HepG2 (cell line): Measurements from ENCODE around the gene YIPF4. TPM values are rescaled to one million over a fixed set of nuclear protein-coding genes. Genes with fewer than 3 reads are reported as not detected.
A peak's percentile ranks its signal among the peaks of the same experiment; 100 is the strongest.

Source experiments
- ATAC-seq: fragments of 200-7000 bp; cut with Tn5 transposase; 3 replicates; pipeline ENCODE4 v1.9.1; 2020; ENCODE audit warnings: mild to moderate bottlenecking, moderate library complexity
- Bru-seq: library from RNA; stranded (reverse); fragments of 400-500 nt; gene quantifications from one replicate; lab custom pipeline; 2021; lab: Mats Ljungman, UMichigan
- BruChase-seq, 2 experiments: library from RNA; stranded (reverse); fragments of 400-500 nt; gene quantifications; one replicate each; lab custom pipeline; 2021; lab: Mats Ljungman, UMichigan
- BruUV-seq: library from RNA; stranded (reverse); fragments of 400-500 nt; replicated peaks from 2 replicates; lab custom pipeline; 2021; lab: Mats Ljungman, UMichigan
- CTCF ChIA-PET: fragments of 300-600 bp; formaldehyde crosslinking; extraction: SDS; loops from one replicate; lab custom pipeline; 2021; ENCODE audit warnings: low total read pairs, inconsistent platforms, low intra/inter-chr PET ratio; lab: Yijun Ruan, JAX
- POLR2A ChIA-PET: fragments of 350-600 bp; sonication (Branson Sonifier 250); formaldehyde crosslinking; loops from one replicate; lab custom pipeline; 2020; ENCODE audit warnings: antibody characterized with exemption, inconsistent platforms; lab: Yijun Ruan, JAX
- DNase-seq: peaks from one replicate; pipeline ENCODE4 v3.0.0-alpha.2; 2015; ENCODE audit warnings: low spot score
- FAIRE-seq: peaks from 3 replicates; lab custom pipeline; 2011; peaks lifted over from hg19 to GRCh38; lab: Jason Lieb, UNC
- H2AFZ ChIP-seq: one replicate; pipeline ENCODE4 v1.6.1; 2011; ENCODE audit warnings: low read length, inconsistent platforms
- H3K27ac ChIP-seq: fragments of 300-600 bp; 3 replicates; pipeline ENCODE4 v1.8.0; 2011; ENCODE audit warnings: mixed run types, mild to moderate bottlenecking, mixed read lengths, low read length, inconsistent platforms; ENCODE audit not compliant: insufficient read depth; ENCODE audit errors: extremely low read length
- H3K27me3 ChIP-seq, 2 experiments: fragments of 200-600 bp in 1 of 2; 2 replicates in 1 of 2; 3 replicates in 1 of 2; pipeline versions ENCODE4 v1.6.0 to v1.8.0; 2011; ENCODE audit warnings: low read length in 2 of 2, mild to moderate bottlenecking in 2 of 2, moderate library complexity in 2 of 2, inconsistent platforms in 1 of 2; ENCODE audit not compliant: insufficient read depth in 2 of 2, control insufficient read depth in 1 of 2
- H3K36me3 ChIP-seq, 2 experiments: fragments of 200-600 bp in 1 of 2; replicated peaks in 1 of 2; 2 replicates in 1 of 2; 3 replicates in 1 of 2; pipeline versions ENCODE4 v1.5.1 to v1.8.0; 2011; ENCODE audit warnings: low read length in 2 of 2, inconsistent platforms in 1 of 2; ENCODE audit not compliant: insufficient read depth in 2 of 2, control insufficient read depth in 1 of 2
- H3K4me1 ChIP-seq: 2 replicates; pipeline ENCODE4 v1.5.1; 2012; ENCODE audit warnings: low read length, inconsistent platforms; ENCODE audit not compliant: insufficient read depth
- H3K4me2 ChIP-seq: 2 replicates; pipeline ENCODE4 v1.6.0; 2011; ENCODE audit warnings: low read depth, low read length, inconsistent platforms
- H3K4me3 ChIP-seq, 3 experiments: fragments of 200-600 bp in 1 of 3; sonication (generic), shearing (Covaris generic) in 1 of 3; replicated peaks in 1 of 3; 2 replicates each; pipeline ENCODE4 v1.5.1; 2011 to 2016; ENCODE audit warnings: low read length in 3 of 3, inconsistent platforms in 2 of 3, low read depth in 2 of 3, mild to moderate bottlenecking in 2 of 3, control low read depth in 1 of 3, mixed read lengths in 1 of 3; ENCODE audit not compliant: insufficient read depth in 1 of 3
- H3K79me2 ChIP-seq: one replicate; pipeline ENCODE4 v1.6.1; 2011; ENCODE audit warnings: low read length, inconsistent platforms; ENCODE audit not compliant: insufficient read depth
- H3K9ac ChIP-seq: 2 replicates; pipeline ENCODE4 v1.6.0; 2011; ENCODE audit warnings: mild to moderate bottlenecking, low read depth, low read length, inconsistent platforms; ENCODE audit not compliant: insufficient read depth
- H3K9me3 ChIP-seq: 2 replicates; pipeline ENCODE4 v1.5.1; 2012; ENCODE audit warnings: mild to moderate bottlenecking, low read length
- H4K20me1 ChIP-seq: 2 replicates; pipeline ENCODE4 v1.6.0; 2011; ENCODE audit warnings: inconsistent platforms, mild to moderate bottlenecking, low read length, moderate library complexity; ENCODE audit not compliant: insufficient read depth
- ATF7-NPFF ChIP-seq: sonication (generic); formaldehyde crosslinking; IDR thresholded peaks from 2 replicates; pipeline ENCODE4 v1.8.1; 2023; ENCODE audit warnings: mild to moderate bottlenecking, low read depth, missing genetic modification reagents, moderate library complexity
- ERF ChIP-seq: IDR thresholded peaks from 2 replicates; pipeline ENCODE4 v1.6.1; 2018; ENCODE audit warnings: missing biosample characterization, missing genetic modification reagents
- FOSL1 ChIP-seq: sonication (generic); formaldehyde crosslinking; IDR thresholded peaks from 2 replicates; pipeline ENCODE4 v1.9.0; 2021; ENCODE audit warnings: missing genetic modification reagents, borderline replicate concordance
- FOXO1 ChIP-seq: sonication (generic); formaldehyde crosslinking; IDR thresholded peaks from 2 replicates; pipeline ENCODE4 v1.4.0; 2020; ENCODE audit warnings: missing genetic modification reagents
- GABPB1 ChIP-seq: IDR thresholded peaks from 2 replicates; pipeline ENCODE4 v1.6.1; 2016; ENCODE audit warnings: mild to moderate bottlenecking, missing genetic modification reagents, moderate library complexity, missing compliant biosample characterization
- HMG20A ChIP-seq: IDR thresholded peaks from 2 replicates; pipeline ENCODE4 v1.6.1; 2016; ENCODE audit warnings: borderline replicate concordance
- MTA1 ChIP-seq: sonication (generic); formaldehyde crosslinking; IDR thresholded peaks from 2 replicates; pipeline ENCODE4 v1.4.0; 2020; ENCODE audit warnings: missing genetic modification reagents, mild to moderate bottlenecking, borderline replicate concordance
- PCBP1 ChIP-seq: fragments of 200-400 bp; formaldehyde crosslinking; IDR thresholded peaks from 2 replicates; pipeline ENCODE4 v1.6.1; 2017; ENCODE audit warnings: mild to moderate bottlenecking, low read depth, low read length, borderline replicate concordance
- RARG ChIP-seq: sonication (generic); formaldehyde crosslinking; IDR thresholded peaks from 2 replicates; pipeline ENCODE4 v1.4.0; 2020; ENCODE audit warnings: low read depth, mild to moderate bottlenecking, missing genetic modification reagents
- RFX5 ChIP-seq: IDR thresholded peaks from 2 replicates; pipeline ENCODE4 v1.6.1; 2011; ENCODE audit warnings: low read depth, low read length, improper control_type of control experiment
- SATB2 ChIP-seq: sonication (generic); formaldehyde crosslinking; IDR thresholded peaks from 2 replicates; pipeline ENCODE4 v1.5.0; 2020; ENCODE audit warnings: missing genetic modification reagents
- ZBTB38 ChIP-seq: sonication (generic); formaldehyde crosslinking; IDR thresholded peaks from 2 replicates; pipeline ENCODE4 v1.5.1; 2020; ENCODE audit warnings: mild to moderate bottlenecking, missing genetic modification reagents
- ZKSCAN8 ChIP-seq: IDR thresholded peaks from 2 replicates; pipeline ENCODE4 v1.6.1; 2016; ENCODE audit warnings: borderline replicate concordance, missing genetic modification reagents, missing compliant biosample characterization
- ZNF547 ChIP-seq: sonication (generic); formaldehyde crosslinking; IDR thresholded peaks from 2 replicates; pipeline ENCODE4 v1.5.1; 2020; ENCODE audit warnings: mild to moderate bottlenecking, missing genetic modification reagents
- ZNF749 ChIP-seq: sonication (generic); formaldehyde crosslinking; IDR thresholded peaks from 2 replicates; pipeline ENCODE4 v1.8.0; 2022; ENCODE audit warnings: mild to moderate bottlenecking, missing genetic modification reagents, moderate library complexity, borderline replicate concordance
- WGBS: methylation state at CpG from one replicate; pipeline ENCODE4 v1.1.6; 2017; ENCODE audit warnings: low lambda C conversion rate; 5-methylcytosine and 5-hydroxymethylcytosine counted together
- in situ Hi-C: cut with HindIII; loops from 2 replicates; pipeline ENCODE4 v1.10.0; 2017; ENCODE audit warnings: low pct_unique_long_range_greater_than_20kb; ENCODE audit not compliant: extremely low pct_ligation_motif_present
- intact Hi-C: fragments of 100-400 bp; cut with micrococcal nuclease; formaldehyde crosslinking; loops from one replicate; pipeline ENCODE4 v1.10.0; 2022; ENCODE audit not compliant: unreplicated experiment
- long read RNA-seq, 2 experiments: library from RNA in 1 of 2; library from polyadenylated mRNA in 1 of 2; stranded (forward) in 1 of 2; unstranded in 1 of 2; transcript quantifications; one replicate each; pipeline ENCODE4 v2.0.0, GENCODE V29; 2019 to 2022
- polyA minus RNA-seq, 3 experiments: library from RNA; depleted of rRNA, polyadenylated mRNA; stranded (reverse); fragments of >200 nt; gene quantifications; 2 replicates each; pipeline ENCODE4 v1.2.3, GENCODE V29; 2011; ENCODE audit warnings: low replicate concordance in 1 of 3
- polyA plus RNA-seq, 8 experiments: library from polyadenylated mRNA; depleted of rRNA in 3 of 8; stranded (reverse) in 7 of 8; unstranded in 1 of 8; fragments of >200 nt; fragmentation: Illumina TruSeq in 4 of 8; extraction: Trizol in 4 of 8; gene quantifications; 2 replicates each; pipeline versions ENCODE4 v1.2.1 to v1.2.3, GENCODE V29; 2011 to 2016; ENCODE audit warnings: low read depth in 4 of 8, missing spikeins in 1 of 8, mixed read lengths in 1 of 8; ENCODE audit not compliant: insufficient read depth in 1 of 8
- total RNA-seq, 5 experiments: library from RNA; depleted of rRNA; stranded (reverse); fragments of >200 nt; fragmentation: Illumina TruSeq; extraction: Trizol; gene quantifications; 2 replicates each; pipeline ENCODE4 v1.2.3, GENCODE V29; 2016; ENCODE audit warnings: low read depth in 1 of 5
- TF ChIP-seq, protein P1 (sequence below), 2 experiments: sonication (generic) in 1 of 2; formaldehyde crosslinking in 1 of 2; IDR thresholded peaks; 2 replicates each; pipeline versions ENCODE4 v1.4.0 to v1.6.1; 2018 to 2020; ENCODE audit warnings: missing genetic modification reagents in 2 of 2, borderline replicate concordance in 1 of 2, low read depth in 1 of 2, mild to moderate bottlenecking in 1 of 2, missing biosample characterization in 1 of 2

The YIPF4 gene
- 39.1 and 43.9 TPM in 2 replicates for total RNA-seq (2016; rRNA removed; fragmentation: Illumina TruSeq; extraction: Trizol)
- 5.4 and 7.7 TPM in 2 replicates for total RNA-seq (2016; cell fraction: cytosol; rRNA removed; fragmentation: Illumina TruSeq; extraction: Trizol; ENCODE audit: low read depth)
- 43.3 and 45.3 TPM in 2 replicates for total RNA-seq (2016; cell fraction: insoluble cytoplasmic fraction; rRNA removed; fragmentation: Illumina TruSeq; extraction: Trizol)
- 15.9 and 17.6 TPM in 2 replicates for total RNA-seq (2016; cell fraction: membrane; rRNA removed; fragmentation: Illumina TruSeq; extraction: Trizol)
- 32.7 and 48.1 TPM in 2 replicates for total RNA-seq (2016; cell fraction: nucleus; rRNA removed; fragmentation: Illumina TruSeq; extraction: Trizol)
- 16.0 and 19.0 TPM in 2 replicates for polyA plus RNA-seq (2011; rRNA removed)
- polyA plus RNA-seq (2011; cell fraction: cytosol; rRNA removed) = 4.0 and 10.3 TPM in 2 replicates
- 3.5 and 4.7 TPM in 2 replicates for polyA plus RNA-seq (2011; cell fraction: nucleus; rRNA removed)
- 59.3 and 77.8 TPM in 2 replicates for polyA plus RNA-seq (2012)
- 5.9 and 9.7 TPM in 2 replicates for polyA plus RNA-seq (2016; cell fraction: cytosol; fragmentation: Illumina TruSeq; extraction: Trizol; ENCODE audit: low read depth)
- 34.4 and 43.8 TPM in 2 replicates for polyA plus RNA-seq (2016; cell fraction: insoluble cytoplasmic fraction; fragmentation: Illumina TruSeq; extraction: Trizol; ENCODE audit: low read depth)
- polyA plus RNA-seq (2016; cell fraction: membrane; fragmentation: Illumina TruSeq; extraction: Trizol; ENCODE audit: low read depth) = 10.6 and 14.6 TPM in 2 replicates
- 37.2 and 38.4 TPM in 2 replicates for polyA plus RNA-seq (2016; cell fraction: nucleus; fragmentation: Illumina TruSeq; extraction: Trizol; ENCODE audit: insufficient read depth, low read depth)
- 3.9 and 4.0 TPM in 2 replicates for polyA minus RNA-seq (2011; rRNA and poly(A)+ RNA removed; ENCODE audit: low replicate concordance)
- 10.0 and 20.0 TPM in 2 replicates for polyA minus RNA-seq (2011; cell fraction: cytosol; rRNA and poly(A)+ RNA removed)
- 21.8 and 32.4 TPM in 2 replicates for polyA minus RNA-seq (2011; cell fraction: nucleus; rRNA and poly(A)+ RNA removed)
- Bru-seq, nascent RNA = percentile 89 among the genes with signal in this experiment
- BruChase-seq, experiment 1, labeled RNA remaining after a 6-hour chase = percentile 90 among the genes with signal in this experiment
- percentile 87 among the genes with signal in this experiment for BruChase-seq, experiment 2, labeled RNA remaining after a 2-hour chase
- long read RNA-seq, experiment 1, full-length matches to known transcripts = 106 of 120 reads
- long read RNA-seq, experiment 1, partial matches to known transcripts = 1 of 120 reads
- long read RNA-seq, experiment 1, other reads (novel, unspliced or antisense) = 13 of 120 reads
- long read RNA-seq, experiment 2, full-length matches to known transcripts = 47 of 131 reads
- long read RNA-seq, experiment 2, partial matches to known transcripts = 5 of 131 reads
- long read RNA-seq, experiment 2, other reads (novel, unspliced or antisense) = 79 of 131 reads

DNA sequence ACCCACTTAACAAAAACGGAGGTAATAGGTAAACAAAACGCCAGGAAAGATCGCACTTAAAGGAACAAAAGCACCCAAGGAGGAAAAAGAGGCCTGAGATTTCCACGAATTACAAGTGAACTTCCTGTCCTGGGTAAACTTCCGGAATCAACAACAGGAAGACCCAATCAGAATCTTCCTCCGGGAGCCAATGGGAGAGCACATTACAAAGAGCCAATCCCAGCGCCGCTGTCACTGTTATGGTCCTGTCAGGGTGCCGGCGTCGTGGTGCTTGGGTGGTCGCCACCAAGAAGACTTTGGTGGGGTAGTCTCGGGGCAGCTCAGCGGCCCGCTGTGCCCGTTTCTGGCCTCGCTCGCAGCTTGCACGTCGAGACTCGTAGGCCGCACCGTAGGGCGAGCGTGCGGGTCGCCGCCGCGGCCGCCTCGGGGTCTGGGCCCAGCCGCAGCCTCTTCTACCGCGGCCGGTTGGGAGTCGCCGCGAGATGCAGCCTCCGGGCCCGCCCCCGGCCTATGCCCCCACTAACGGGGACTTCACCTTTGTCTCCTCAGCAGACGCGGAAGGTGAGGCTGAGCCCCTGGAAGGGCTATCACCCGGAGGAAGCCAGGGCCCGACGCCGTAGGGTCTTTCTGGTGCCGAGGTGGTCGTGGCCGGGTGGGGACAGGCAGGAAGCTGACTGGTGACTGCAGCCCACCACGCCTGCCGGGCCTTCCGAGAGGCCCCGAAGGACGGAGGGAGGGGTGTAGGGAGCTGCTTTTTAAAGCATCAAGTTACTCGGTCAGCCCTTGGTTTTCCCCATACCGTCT is at the start of gene YIPF4:
YIPF4 (plus strand) TSS at position 231 of the 804 bp plus-strand sequence; CDS start at position 483, 252 bp downstream.
- peak within 1 kb of the TSS; percentile 93 for H3K4me2 ChIP-seq
- no TSS peak for BruUV-seq
- H3K27ac ChIP-seq = peak within 1 kb of the TSS; percentile 80
- under 1% methylated on average over 50 of the region's 59 CpGs for WGBS
- H3K4me1 ChIP-seq = peaks cover 42% of the 10 kb centered on the region
- in situ Hi-C loops = no loop called here
- DNase-seq = peak; percentile 96
- no peaks in the 10 kb centered on the region for H3K9me3 ChIP-seq
- no peaks in the 10 kb centered on the region for H4K20me1 ChIP-seq
- peaks cover 1 to 21% of the 10 kb centered on the region in 2 experiments; a peak in 2 of 5 replicates for H3K36me3 ChIP-seq
- H3K79me2 ChIP-seq = peaks cover 30% of the 10 kb centered on the region
- FAIRE-seq = peak; percentile 93
- intact Hi-C loops = loop anchor here (1.0 to 5.0 kb wide), 2 partner anchors 49 to 113 kb away; partner anchors contain the start of gene SLC30A6
- peak; percentile 98 for ATAC-seq
- peak within 1 kb of the TSS; percentile 37 for H2AFZ ChIP-seq
- no peaks in the 10 kb centered on the region; a peak in 1 of 5 replicates for H3K27me3 ChIP-seq
- H3K9ac ChIP-seq = peak within 1 kb of the TSS; percentile 97
- ChIA-PET CTCF (no interaction called here), POLR2A (interaction anchor here (0.9 to 2.7 kb wide), 5 partner anchors 11 to 112 kb away, joined by 4 to 11 read pairs (median 8); partner anchors contain the start of gene SLC30A6)
- peak within 1 kb of the TSS; percentile 91 to 98 (median 93) for H3K4me3 ChIP-seq
- TF ChIP-seq ZNF547 (CRISPR knock-in tag) (peak; percentile 98), ATF7-NPFF (CRISPR knock-in tag) (no peak; the same call in none of the 2 replicates), FOSL1 (CRISPR knock-in tag) (no peak), SATB2 (CRISPR knock-in tag) (0 out of 2 replicates have a peak, but pooled peaks have one; percentile 26), ZNF749 (CRISPR knock-in tag) (no peak), ZBTB38 (CRISPR knock-in tag) (peak; percentile 95), RARG (CRISPR knock-in tag) (no peak), RFX5 (no peak), HMG20A (CRISPR knock-in tag) (no peak; the same call in 1 of the 2 replicates), GABPB1 (CRISPR knock-in tag) (peak; percentile 94), FOXO1 (no peak), MTA1 (CRISPR knock-in tag) (peak; percentile 64; the same call in 1 of the 2 replicates), PCBP1 (no peak), ZKSCAN8 (peak; percentile 43; the same call in 1 of the 2 replicates), ERF (CRISPR knock-in tag) (peak; percentile 78; the same call in 1 of the 2 replicates)
- TF ChIP-seq, protein P1, sequence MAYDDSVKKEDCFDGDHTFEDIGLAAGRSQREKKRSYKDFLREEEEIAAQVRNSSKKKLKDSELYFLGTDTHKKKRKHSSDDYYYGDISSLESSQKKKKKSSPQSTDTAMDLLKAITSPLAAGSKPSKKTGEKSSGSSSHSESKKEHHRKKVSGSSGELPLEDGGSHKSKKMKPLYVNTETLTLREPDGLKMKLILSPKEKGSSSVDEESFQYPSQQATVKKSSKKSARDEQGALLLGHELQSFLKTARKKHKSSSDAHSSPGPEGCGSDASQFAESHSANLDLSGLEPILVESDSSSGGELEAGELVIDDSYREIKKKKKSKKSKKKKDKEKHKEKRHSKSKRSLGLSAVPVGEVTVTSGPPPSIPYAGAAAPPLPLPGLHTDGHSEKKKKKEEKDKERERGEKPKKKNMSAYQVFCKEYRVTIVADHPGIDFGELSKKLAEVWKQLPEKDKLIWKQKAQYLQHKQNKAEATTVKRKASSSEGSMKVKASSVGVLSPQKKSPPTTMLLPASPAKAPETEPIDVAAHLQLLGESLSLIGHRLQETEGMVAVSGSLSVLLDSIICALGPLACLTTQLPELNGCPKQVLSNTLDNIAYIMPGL (CRISPR knock-in tag; IDR thresholded peaks at IDR 0.05; ENCODE audit: borderline replicate concordance in 1 of 2, low read depth in 1 of 2) = peak; percentile 83 to 88; a peak in 3 of 4 replicates
